MM.1S (cell line): Measurements from ENCODE around the gene FBLN2.

Experiments
- CTCF ChIP-seq: fragments of 300-600 bp; sonication (generic); IDR thresholded peaks from 2 replicates; pipeline ENCODE4 v1.5.1; 2016; ENCODE audit warnings: antibody characterized with exemption, low read length, mixed read lengths
- EZH2 ChIP-seq: fragments of 300-600 bp; sonication (generic); optimal IDR thresholded peaks from 2 replicates; pipeline ENCODE3; 2017; ENCODE audit warnings: low read depth, mild to moderate bottlenecking, antibody characterized with exemption, low read length, mixed read lengths
- EZH2phosphoT487 ChIP-seq: fragments of 300-600 bp; sonication (generic); IDR thresholded peaks from 2 replicates; pipeline ENCODE4 v1.6.1; 2018; ENCODE audit warnings: antibody characterized with exemption, low read length

- TF ChIP-seq CTCF (no peak), EZH2 (no peak), EZH2phosphoT487 (no peak)
Measured at GRCh38 chr3:13682331-13683013, 133.5 kb downstream of the FBLN2 start.
